Body of pancreas (tissue), 4 donors: ENCODE data around the gene OPRPN. TPM values are rescaled to one million over a fixed set of nuclear protein-coding genes. Genes with fewer than 3 reads are reported as not detected.

Experiments used
- ATAC-seq: fragments of 150-250 bp; one replicate; pipeline ENCODE4 v1.9.1; 2016
- DNase-seq, 4 donors: peaks; one replicate each; pipeline ENCODE4 v3.0.0-alpha.2; 2019
- H3K27ac ChIP-seq, 4 donors: fragments of 200-600 bp; sonication (generic); 1 replicate in 3 of 4; 2 replicates in 1 of 4; pipeline versions ENCODE4 v1.5.1 to v1.6.1; 2016 to 2019; ENCODE audit warnings: mild to moderate bottlenecking in 1 of 4, mixed read lengths in 1 of 4, moderate library complexity in 1 of 4
- H3K27me3 ChIP-seq, 2 donors: fragments of 200-600 bp; sonication (generic); one replicate each; pipeline ENCODE4 v1.6.0; 2016; ENCODE audit warnings: mild to moderate bottlenecking in 1 of 2
- H3K36me3 ChIP-seq, 2 donors: fragments of 200-600 bp; sonication (generic); replicated peaks in 1 of 2; 2 replicates each; pipeline ENCODE4 v1.5.1; 2016; ENCODE audit warnings: low read depth in 2 of 2; ENCODE audit not compliant: insufficient read depth in 1 of 2
- H3K4me1 ChIP-seq: fragments of 200-600 bp; sonication (generic); one replicate; pipeline ENCODE4 v1.6.0; 2016
- H3K4me3 ChIP-seq, 2 donors: fragments of 200-600 bp; sonication (generic); 1 replicate in 1 of 2; 2 replicates in 1 of 2; pipeline ENCODE4 v1.5.1; 2016 to 2019
- H3K9me3 ChIP-seq, 3 donors: fragments of 200-600 bp; sonication (generic); 1 replicate in 2 of 3; 2 replicates in 1 of 3; pipeline ENCODE4 v1.5.1; 2016
- POLR2A ChIP-seq, 3 donors: fragments of 450-650 bp; IDR thresholded peaks; one replicate each; pipeline ENCODE4 v1.6.1; 2016; ENCODE audit warnings: antibody characterized with exemption in 3 of 3, mild to moderate bottlenecking in 2 of 3
- WGBS, 2 donors: methylation state at CpG; one replicate each; pipeline ENCODE4 v1.1.5; 2017; 5-methylcytosine and 5-hydroxymethylcytosine counted together
- intact Hi-C: fragments of 100-400 bp; cut with DNase I; formaldehyde crosslinking; loops from one replicate; pipeline ENCODE4 v1.15.1; 2023
- total RNA-seq, 2 donors: library from RNA; depleted of rRNA; stranded (reverse); fragments of >200 nt; gene quantifications; one replicate each; pipeline ENCODE4 v1.1.0, GENCODE V29; 2016
- TF ChIP-seq, protein P1 (sequence below), 7 experiments: fragments of 450-650 bp in 4 of 7; fragments of 200-600 bp in 3 of 7; sonication (generic) in 3 of 7; IDR thresholded peaks; one replicate each; pipeline ENCODE4 v1.5.1; 2016 to 2019; ENCODE audit warnings: antibody characterized with exemption in 7 of 7

The OPRPN gene
- total RNA-seq, 2 donors from 2014 or later: 2.1 TPM; not detected in 1

DNA sequence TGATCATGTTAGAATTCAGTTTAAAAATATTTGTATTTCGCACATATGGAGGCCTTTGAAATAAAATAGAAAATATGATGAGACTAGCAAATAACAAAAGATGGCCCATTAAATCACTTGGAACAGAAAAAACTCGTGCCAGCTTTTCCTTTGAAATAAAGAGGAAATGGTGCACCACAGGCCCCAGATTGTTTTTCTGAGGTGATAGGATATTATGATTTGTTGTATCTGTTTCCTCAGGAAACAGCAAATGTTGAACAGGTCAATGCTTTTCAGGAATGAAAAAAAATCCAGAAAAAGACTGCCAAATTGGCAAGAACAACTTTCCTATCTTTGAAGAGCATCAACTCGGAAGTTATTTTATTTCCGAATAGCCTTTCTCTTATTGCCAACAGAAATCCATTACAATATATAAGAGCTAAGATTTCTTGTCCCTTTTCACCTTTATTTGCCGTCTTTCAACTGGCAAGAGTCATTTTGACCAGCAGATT lies 15.0 kb upstream of the OPRPN start, which contains the start of gene SMR3B:
TSS of gene SMR3B (plus strand) at position 441 of the 491 bp plus-strand sequence. CDS start 1,380 bp downstream, outside the sequence.
- intact Hi-C loops: no loop called here
- Histone ChIP-seq H3K4me1 (no peaks in the 10 kb centered on the region), H3K4me3 (no peak within 1 kb of the TSS), H3K27me3 (no peaks in the 10 kb centered on the region), H3K9me3 (no peaks in the 10 kb centered on the region), H3K27ac (no peak within 1 kb of the TSS), H3K36me3 (no peaks in the 10 kb centered on the region)
- WGBS, 2 donors: 55 to 67% methylated on average over 5 of the region's 5 CpGs
- TF ChIP-seq, protein P1, sequence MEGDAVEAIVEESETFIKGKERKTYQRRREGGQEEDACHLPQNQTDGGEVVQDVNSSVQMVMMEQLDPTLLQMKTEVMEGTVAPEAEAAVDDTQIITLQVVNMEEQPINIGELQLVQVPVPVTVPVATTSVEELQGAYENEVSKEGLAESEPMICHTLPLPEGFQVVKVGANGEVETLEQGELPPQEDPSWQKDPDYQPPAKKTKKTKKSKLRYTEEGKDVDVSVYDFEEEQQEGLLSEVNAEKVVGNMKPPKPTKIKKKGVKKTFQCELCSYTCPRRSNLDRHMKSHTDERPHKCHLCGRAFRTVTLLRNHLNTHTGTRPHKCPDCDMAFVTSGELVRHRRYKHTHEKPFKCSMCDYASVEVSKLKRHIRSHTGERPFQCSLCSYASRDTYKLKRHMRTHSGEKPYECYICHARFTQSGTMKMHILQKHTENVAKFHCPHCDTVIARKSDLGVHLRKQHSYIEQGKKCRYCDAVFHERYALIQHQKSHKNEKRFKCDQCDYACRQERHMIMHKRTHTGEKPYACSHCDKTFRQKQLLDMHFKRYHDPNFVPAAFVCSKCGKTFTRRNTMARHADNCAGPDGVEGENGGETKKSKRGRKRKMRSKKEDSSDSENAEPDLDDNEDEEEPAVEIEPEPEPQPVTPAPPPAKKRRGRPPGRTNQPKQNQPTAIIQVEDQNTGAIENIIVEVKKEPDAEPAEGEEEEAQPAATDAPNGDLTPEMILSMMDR (IDR thresholded peaks at IDR 0.05): no peak
- TF ChIP-seq POLR2A (IDR thresholded peaks at IDR 0.05): no peak
- DNase-seq: no peak
- ATAC-seq: no peak

DNA sequence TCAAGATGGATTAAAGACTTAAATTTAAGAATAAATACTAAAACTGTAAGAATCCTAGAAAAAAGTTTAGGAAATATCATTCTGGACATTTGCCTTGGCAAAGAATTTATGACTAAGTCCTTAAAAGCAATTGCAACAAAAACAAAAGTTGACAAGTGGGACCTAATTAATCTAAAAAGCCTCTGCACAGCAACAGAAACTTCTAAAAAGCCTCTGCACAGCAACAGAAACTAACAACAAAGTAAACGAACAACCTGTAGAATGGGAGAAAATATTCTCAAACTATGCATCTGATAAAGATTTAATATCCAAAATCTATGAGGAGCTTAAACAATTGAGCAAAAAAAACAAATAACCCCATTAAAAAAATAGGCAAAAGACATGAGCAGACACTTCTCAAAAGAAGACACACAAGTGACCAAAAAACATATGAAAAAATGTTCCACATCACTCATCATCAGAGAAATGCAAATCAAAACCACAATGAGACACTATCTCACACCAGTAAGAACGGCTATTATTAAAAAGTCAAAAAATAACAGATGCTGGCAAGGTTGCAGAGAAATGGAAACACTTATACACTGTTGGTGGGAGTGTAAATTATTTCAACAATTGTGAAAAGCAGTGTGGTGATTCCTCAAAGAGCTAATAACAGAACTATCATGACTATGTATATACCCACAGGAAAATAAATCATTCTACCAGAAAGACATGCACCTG lies 5.5 kb upstream of the OPRPN start:
- no peak for TF ChIP-seq POLR2A (IDR thresholded peaks at IDR 0.05)
- TF ChIP-seq, protein P1 (IDR thresholded peaks at IDR 0.05): no peak
- ATAC-seq: no peak
- WGBS, 2 donors: 53 to 54% methylated on average over 2 of the region's 2 CpGs

GRCh38 chr4:70399319-70399718 lies 1.6 kb downstream of the OPRPN start:
- H3K9me3 ChIP-seq: no peaks in the 10 kb centered on the region
- intact Hi-C loops: no loop called here
- ATAC-seq (no peak), DNase-seq (no peak)
- TF ChIP-seq POLR2A (IDR thresholded peaks at IDR 0.05): no peak
- TF ChIP-seq, protein P1 (IDR thresholded peaks at IDR 0.05): no peak
- WGBS, 2 donors: 84 to 92% methylated on average over 1 of the region's 1 CpG
- no peaks in the 10 kb centered on the region for H3K27me3 ChIP-seq
- no peaks in the 10 kb centered on the region for H3K36me3 ChIP-seq
- H3K4me1 ChIP-seq: no peaks in the 10 kb centered on the region
- H3K27ac ChIP-seq: no peak overlapping the region
- no peak overlapping the region for H3K4me3 ChIP-seq

More for the DNA sequence above, 5.5 kb upstream of the OPRPN start:
- no peaks in the 10 kb centered on the region for H3K27me3 ChIP-seq
- no peaks in the 10 kb centered on the region for H3K9me3 ChIP-seq
- intact Hi-C loops: no loop called here
- no peaks in the 10 kb centered on the region for H3K4me1 ChIP-seq
- no peaks in the 10 kb centered on the region for H3K36me3 ChIP-seq
- H3K27ac ChIP-seq: no peak overlapping the region
- DNase-seq: no peak
- H3K4me3 ChIP-seq: no peak overlapping the region

DNA sequence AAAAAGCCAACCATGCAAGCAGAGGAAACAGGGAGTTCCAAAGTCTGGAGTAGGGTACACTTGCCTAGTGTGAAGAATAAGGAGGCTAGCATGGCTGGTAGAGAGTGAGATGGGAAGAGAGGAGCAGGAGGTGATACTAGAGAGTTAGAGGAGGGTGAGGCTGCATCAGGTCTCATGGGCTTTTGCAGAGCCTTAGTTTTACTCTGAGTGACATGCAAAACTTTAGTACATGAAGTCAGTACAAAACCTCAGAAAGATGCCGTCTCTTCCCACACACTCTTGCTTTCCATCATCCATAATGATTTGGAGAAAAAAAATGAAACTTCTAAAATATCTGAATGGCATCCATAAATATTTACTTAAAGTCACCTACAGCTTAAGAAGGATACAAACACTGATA lies 5.0 kb downstream of the OPRPN start:
- no peak for ATAC-seq
- intact Hi-C loops: no loop called here
- WGBS, 2 donors: 63 to 83% methylated on average over 1 of the region's 1 CpG

More for the DNA sequence above, 5.0 kb downstream of the OPRPN start:
- no peak for DNase-seq
- TF ChIP-seq POLR2A (IDR thresholded peaks at IDR 0.05): no peak
- TF ChIP-seq, protein P1 (IDR thresholded peaks at IDR 0.05): no peak
- Histone ChIP-seq H3K27me3 (no peaks in the 10 kb centered on the region), H3K4me1 (no peaks in the 10 kb centered on the region), H3K27ac (no peak overlapping the region), H3K36me3 (no peaks in the 10 kb centered on the region), H3K4me3 (no peak overlapping the region), H3K9me3 (no peaks in the 10 kb centered on the region)
